ENCODE data around the gene BMP6.
"Not testable (repeated sequence)": the region's sequence is repeated elsewhere in the genome, so short reads cannot be mapped to it uniquely, and the experiment has no call there.

BMP6 gene

DNA sequence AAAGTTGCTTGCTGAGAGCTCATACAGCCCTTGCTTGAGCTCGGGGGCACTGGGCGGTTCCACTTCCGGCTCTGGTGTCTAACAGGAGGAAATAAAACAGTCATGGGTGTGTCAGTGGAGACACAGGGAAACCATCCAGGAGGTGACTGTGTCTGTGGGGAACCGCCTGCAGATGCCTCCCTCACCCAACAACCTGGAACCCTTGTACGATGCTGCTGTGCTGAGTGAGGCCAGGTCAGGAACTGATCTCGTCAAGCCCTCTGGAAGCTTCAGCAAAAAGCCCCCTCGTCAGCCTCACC lies 169.2 kb downstream of the BMP6 start:
- no peak overlapping the region for H3K4me3 ChIP-seq (replicated peaks; ENCODE audit: low read depth, low read length)
- no peak for DNase-seq (ENCODE audit: extremely low read depth, low read depth)
- TF ChIP-seq, protein P1, sequence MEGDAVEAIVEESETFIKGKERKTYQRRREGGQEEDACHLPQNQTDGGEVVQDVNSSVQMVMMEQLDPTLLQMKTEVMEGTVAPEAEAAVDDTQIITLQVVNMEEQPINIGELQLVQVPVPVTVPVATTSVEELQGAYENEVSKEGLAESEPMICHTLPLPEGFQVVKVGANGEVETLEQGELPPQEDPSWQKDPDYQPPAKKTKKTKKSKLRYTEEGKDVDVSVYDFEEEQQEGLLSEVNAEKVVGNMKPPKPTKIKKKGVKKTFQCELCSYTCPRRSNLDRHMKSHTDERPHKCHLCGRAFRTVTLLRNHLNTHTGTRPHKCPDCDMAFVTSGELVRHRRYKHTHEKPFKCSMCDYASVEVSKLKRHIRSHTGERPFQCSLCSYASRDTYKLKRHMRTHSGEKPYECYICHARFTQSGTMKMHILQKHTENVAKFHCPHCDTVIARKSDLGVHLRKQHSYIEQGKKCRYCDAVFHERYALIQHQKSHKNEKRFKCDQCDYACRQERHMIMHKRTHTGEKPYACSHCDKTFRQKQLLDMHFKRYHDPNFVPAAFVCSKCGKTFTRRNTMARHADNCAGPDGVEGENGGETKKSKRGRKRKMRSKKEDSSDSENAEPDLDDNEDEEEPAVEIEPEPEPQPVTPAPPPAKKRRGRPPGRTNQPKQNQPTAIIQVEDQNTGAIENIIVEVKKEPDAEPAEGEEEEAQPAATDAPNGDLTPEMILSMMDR (IDR thresholded peaks at IDR 0.05; ENCODE audit: low read depth, low read length, missing control alignments) = no peak

DNA sequence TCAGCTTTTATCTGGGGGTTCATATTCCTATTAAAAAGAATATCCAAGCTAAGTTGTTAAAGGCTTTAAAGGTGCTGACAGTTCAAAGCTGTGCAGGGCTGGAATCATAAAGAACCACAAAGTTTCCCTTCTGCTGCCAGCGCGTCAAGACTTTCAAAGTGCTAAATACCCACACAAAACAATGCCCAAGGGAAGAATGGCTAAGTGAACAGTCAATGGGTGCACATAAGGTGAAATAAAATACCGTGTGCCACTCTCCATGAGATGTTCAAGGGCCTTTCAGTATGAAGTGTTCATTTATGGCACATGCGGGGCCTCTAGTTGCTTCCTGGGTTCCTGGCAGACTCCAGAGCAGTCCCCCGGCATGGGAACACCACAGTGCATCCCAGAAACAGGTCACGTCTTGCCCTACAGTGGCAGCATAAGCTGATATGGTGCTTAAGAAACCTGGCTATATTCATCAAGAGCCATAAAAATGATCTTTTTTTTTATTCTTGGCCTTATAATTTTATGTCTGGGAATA lies 170.6 kb downstream of the BMP6 start:
- DNase-seq (ENCODE audit: extremely low read depth, low read depth) = no peak
- TF ChIP-seq, protein P1 (IDR thresholded peaks at IDR 0.05; ENCODE audit: low read depth, low read length, missing control alignments) = no peak
- H3K4me3 ChIP-seq (replicated peaks; ENCODE audit: low read depth, low read length) = no peak overlapping the region

DNA sequence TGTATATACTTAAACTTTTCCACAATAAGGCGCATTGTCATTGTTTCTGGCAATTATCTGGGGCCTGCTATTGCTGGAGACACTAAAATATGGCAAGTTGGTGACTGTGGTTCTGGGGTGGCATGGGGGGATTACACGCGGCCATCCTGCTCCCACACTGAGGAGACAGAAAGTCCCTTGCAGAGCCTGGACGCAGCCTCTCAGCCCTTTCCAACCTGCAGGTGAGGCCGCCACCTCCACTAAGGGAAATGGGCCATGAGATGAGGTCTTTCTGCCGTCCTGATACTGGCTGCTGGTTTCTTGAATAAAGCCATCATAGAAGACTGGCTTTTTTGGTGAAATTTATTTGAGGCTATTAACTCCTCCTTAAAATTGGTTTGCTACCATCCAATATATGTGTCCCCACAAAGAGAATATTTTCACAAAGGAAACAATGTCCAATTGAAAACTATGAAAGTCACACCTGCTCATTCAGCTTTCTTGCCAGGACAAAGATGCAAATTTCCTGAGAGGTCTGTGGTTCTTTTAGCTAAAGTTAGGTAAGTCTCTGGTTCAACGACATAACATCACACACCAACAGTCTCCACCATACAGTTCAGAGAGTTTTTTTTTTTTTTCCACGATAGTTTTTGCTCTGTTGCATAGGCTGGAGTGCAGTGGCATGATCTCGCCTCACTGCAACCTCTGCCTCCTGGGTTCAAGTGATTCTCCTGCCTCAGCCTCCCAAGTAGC lies 171.7 kb downstream of the BMP6 start:
- TF ChIP-seq, protein P1 (IDR thresholded peaks at IDR 0.05; ENCODE audit: low read depth, low read length, missing control alignments) = no peak
- no peak overlapping the region for H3K4me3 ChIP-seq (replicated peaks; ENCODE audit: low read depth, low read length)
- no peak for DNase-seq (ENCODE audit: extremely low read depth, low read depth)

DNA sequence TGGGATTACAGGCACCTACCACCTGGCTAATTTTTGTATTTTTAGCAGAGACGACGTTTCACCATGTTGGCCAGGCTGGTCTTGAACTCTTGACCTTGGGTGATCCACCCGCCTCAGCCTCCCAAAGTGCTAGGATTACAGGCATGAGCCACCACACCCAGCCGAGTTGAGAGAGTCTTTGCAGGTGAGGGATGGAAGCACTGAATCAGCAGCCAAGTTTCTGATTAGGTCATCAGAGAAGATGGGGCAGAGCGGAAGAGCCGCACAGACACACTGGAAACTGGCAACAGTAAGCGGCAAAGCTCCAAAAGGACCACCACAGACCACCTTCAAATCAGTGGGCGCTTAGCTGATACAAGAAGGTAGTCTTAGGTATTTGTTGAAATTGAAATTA lies 172.3 kb downstream of the BMP6 start:
- not testable (repeated sequence) for H3K4me3 ChIP-seq (replicated peaks; ENCODE audit: low read depth, low read length); DNase-seq (ENCODE audit: extremely low read depth, low read depth)

DNA sequence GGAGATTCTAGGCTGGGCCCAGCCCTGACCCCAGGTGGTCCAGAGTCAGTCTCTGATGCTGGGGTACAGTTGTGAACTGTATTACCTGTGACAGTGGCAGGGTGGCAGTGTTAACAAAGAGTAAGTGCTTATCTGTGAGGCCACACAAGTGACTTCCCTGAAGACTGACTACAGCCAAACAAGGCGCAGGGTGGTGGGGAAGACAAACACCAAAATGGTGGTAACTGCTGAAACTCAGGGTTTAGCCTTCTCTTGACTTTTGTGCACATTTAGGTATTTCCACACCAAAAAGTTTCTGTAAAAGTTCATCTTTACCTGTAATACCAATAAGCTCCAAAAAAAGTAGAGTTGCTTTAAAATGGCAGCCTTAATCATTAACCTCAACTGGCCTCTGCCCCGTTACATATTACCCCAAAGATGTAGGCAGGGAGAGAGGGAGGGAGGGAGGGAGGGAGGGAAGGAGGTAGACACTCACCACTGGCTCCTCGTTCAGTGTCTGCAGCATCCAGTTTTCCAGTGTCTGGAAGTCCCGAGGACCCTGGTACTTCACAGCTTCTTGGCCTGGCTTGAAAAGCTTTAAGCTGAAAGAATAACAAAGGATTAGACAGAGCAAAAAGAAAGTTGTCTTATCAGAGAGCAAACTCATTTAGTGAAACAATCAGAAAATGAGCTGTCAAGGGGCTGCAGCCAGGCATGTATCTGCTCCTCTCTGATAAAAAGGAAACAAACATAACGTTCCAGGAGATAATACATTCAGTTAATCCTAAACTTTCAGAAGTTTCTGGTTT lies 173.4 kb downstream of the BMP6 start:
- TF ChIP-seq, protein P1 (IDR thresholded peaks at IDR 0.05; ENCODE audit: low read depth, low read length, missing control alignments) = no peak
- no peak for DNase-seq (ENCODE audit: extremely low read depth, low read depth)
- H3K4me3 ChIP-seq (replicated peaks; ENCODE audit: low read depth, low read length) = no peak overlapping the region

DNA sequence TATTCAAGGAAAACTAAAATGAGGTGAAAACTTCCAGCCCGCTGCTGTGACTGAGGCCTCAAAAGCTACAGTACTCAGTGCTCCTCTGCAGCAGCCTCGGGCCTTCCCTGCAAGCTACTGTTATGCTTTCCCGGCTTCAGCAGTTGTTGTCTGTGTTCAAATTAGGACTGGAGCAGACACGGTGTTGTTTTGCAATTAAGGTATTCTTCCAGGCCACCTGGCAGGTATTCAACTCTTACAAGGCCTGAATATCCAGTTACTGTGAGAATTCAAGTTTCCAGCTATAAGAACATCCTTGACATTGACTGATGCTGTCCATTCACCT lies 174.0 kb downstream of the BMP6 start:
- H3K4me3 ChIP-seq (replicated peaks; ENCODE audit: low read depth, low read length) = no peak overlapping the region
- TF ChIP-seq, protein P1 (IDR thresholded peaks at IDR 0.05; ENCODE audit: low read depth, low read length, missing control alignments) = no peak
- DNase-seq (ENCODE audit: extremely low read depth, low read depth) = no peak

DNA sequence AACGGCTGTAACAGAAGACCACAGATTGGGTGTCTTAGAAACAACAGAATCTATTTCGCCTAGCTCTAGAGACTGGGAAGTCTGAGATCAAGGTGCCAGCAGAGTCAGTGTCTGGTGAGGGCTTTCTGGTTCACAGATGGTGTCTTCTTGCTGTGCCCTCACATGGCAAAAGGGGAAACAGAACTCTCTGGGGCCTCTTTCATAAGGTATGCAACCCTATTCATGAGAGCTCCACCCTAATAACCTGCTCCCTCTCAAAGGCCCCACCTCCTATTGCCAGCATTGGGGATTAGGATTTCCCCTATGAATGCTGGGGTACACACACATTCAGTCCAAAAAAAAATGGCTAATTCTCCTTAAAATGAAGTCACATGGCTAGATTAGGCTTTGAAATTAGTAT lies 174.7 kb downstream of the BMP6 start:
- TF ChIP-seq, protein P1 (IDR thresholded peaks at IDR 0.05; ENCODE audit: low read depth, low read length, missing control alignments) = no peak
- H3K4me3 ChIP-seq (replicated peaks; ENCODE audit: low read depth, low read length) = no peak overlapping the region
- no peak for DNase-seq (ENCODE audit: extremely low read depth, low read depth)
